Epithelial cell of esophagus (primary cell): ENCODE measurements around the gene HOXA3.
A peak's percentile ranks its signal among the peaks of the same experiment; 100 is the strongest.

ENCODE experiments used
- DNase-seq: peaks from one replicate; pipeline ENCODE4 v3.0.0; 2010; ENCODE audit warnings: low read depth
- H3K4me3 ChIP-seq: 2 replicates; pipeline ENCODE4 v1.5.1; 2011; ENCODE audit warnings: mild to moderate bottlenecking, low read length, control low read depth
- TF ChIP-seq, protein P1 (sequence below): IDR thresholded peaks from 2 replicates; pipeline ENCODE4 v1.5.1; 2011; ENCODE audit warnings: low read depth, mild to moderate bottlenecking, low read length, control low read depth, inconsistent platforms; ENCODE audit not compliant: insufficient read depth; ENCODE audit errors: missing control alignments

HOXA3 gene

DNA sequence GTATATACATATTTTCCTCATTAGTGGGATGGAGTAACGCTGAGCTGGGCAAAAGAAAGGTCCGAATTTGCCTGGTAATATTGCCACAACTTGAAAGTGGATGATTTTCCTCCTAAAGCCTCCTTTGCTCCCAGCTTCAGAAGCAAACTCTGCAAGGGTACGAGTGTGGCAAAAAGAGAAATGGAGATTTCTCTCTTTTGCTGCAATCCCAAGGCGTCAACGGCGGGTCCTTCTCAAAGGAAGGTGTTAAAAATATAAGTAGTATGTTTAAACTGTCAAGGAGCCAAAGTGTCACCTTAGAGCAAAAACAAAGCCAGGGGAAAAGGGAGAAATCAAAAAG lies 37.5 kb downstream of the HOXA3 start:
- TF ChIP-seq, protein P1, sequence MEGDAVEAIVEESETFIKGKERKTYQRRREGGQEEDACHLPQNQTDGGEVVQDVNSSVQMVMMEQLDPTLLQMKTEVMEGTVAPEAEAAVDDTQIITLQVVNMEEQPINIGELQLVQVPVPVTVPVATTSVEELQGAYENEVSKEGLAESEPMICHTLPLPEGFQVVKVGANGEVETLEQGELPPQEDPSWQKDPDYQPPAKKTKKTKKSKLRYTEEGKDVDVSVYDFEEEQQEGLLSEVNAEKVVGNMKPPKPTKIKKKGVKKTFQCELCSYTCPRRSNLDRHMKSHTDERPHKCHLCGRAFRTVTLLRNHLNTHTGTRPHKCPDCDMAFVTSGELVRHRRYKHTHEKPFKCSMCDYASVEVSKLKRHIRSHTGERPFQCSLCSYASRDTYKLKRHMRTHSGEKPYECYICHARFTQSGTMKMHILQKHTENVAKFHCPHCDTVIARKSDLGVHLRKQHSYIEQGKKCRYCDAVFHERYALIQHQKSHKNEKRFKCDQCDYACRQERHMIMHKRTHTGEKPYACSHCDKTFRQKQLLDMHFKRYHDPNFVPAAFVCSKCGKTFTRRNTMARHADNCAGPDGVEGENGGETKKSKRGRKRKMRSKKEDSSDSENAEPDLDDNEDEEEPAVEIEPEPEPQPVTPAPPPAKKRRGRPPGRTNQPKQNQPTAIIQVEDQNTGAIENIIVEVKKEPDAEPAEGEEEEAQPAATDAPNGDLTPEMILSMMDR: no peak
- no peak for DNase-seq
- H3K4me3 ChIP-seq: peak overlapping the region; percentile 42

DNA sequence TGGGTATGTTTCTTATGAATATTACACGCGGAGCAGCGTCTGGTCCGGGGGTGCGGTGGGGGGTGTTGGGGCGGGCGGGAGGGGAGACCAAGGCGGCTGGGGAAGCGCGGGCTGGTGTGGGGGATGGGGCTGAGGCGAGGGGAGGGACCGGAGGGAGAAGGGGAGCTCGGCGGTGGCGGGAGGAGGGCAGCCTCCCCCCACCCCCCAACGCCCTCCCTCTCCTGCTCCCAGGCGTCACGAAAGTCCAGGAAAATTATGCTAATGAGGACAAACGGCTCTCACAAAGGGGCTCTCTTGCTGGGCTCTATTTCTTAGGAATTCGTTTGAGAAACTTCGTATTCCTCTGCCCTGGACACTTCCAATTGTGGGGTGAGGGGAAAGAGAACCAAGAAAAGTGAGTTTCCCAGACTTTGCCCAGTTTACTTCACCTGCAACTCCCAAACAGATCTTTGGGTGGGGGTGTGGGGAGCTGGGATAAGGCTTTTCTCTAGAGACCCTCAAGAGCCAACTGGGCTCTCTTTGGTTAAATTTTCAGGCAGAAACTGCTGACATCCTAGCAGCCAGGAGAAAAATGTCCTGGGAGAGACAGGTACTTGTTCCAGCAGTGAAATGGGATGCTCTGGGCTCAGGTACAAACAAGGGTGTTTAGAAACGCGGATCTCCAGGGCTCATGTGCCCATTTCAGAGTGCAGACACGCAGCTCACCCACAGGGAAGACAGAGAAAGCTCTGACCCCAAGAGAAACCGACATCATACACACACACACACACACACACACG lies 38.2 kb downstream of the HOXA3 start:
- TF ChIP-seq, protein P1: no peak
- no peak for DNase-seq
- H3K4me3 ChIP-seq: peak overlapping the region; percentile 51

DNA sequence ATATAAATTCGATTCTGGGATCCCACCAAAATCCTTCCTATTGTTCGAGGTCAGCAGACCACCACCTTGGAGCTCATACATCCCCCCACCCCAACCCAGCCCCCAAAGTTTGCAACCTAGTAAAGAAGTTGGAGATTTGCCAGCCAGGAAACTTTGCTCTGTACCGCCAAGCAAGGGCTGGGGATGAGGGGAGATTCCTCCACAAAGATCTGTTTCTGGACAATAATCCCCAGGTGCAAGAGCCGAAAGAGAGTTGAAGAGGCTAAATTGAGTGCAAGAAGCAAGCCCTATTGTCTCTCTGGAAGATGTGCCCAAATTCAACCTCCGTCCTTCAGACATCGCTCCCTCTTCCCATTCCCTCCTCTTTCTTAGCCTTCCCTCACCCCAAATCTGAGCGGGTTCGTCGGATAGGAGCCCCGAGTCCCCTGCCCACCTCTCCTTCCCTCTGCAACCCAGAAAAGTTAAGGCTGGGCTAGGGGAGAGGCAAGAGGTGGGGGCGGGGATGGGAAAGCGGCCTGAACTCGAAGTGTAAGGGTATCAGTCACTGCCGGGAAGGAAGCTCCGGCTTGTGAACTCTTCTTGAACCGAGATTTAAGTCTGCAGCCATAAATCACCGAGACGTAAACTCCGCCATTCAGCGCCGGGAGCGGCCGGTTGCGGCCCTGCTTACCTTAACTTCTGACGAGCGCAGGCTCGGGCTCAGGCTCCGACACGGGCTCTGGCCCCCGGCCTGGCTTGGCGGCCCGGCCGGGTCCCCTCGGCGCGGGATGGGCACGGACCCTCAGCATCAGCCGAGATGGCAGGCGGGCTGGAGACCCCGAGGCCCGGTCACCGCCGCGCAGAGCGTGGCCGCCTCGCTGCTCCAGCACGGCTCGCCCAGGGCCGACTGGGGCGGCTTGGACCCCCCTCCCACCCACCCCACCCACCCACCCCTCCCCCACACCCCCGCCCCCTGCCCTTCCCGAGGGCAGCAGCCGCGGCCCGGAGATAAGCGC lies 39.1 kb downstream of the HOXA3 start:
- TF ChIP-seq, protein P1: no peak
- H3K4me3 ChIP-seq: peak overlapping the region; percentile 51
- peak; percentile 65 for DNase-seq

DNA sequence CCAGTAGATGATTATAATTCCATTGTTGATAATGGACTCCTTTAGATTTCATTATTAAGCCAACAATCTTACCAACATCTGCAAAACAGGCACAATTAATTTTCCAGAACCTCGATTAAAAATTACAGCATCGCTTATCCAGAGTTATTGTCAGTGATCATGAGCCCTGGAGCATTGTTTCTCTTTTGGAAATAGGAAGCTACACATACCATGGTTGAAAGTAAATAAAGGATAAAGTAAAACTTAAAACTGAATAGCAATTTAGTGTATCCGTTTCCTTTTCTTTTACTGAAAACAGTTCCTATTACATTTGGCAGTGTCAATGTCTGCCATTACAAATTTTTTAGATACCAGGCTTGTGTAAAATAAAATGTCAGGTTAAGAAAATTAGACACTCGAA lies 40.0 kb downstream of the HOXA3 start:
- peak overlapping the region; percentile 51 for H3K4me3 ChIP-seq
- no peak for DNase-seq
- TF ChIP-seq, protein P1: no peak

DNA sequence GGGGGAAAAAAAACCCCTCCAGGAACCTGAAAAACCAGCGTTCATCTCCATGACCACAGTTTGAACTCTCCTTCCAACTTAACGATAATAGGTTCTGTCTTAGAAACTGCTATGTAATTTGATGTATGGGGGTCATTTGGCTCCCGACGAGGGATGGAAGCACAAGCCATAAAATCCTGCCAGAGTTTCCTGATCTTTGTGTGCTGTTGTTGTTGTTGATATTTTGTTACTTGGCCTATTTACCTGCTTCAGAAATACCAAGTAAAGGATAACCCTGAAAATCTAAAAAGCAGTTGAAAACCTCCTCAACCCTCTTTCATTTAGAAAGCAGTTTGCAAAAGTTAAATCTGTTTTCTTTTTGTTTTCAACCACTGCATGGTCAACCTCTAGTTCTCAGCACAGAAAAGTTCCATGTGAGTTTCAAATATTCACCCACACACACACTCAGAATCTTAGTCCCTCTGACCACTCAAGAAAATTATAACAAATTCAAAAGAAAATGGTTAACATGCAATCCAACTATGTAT lies 40.6 kb downstream of the HOXA3 start:
- TF ChIP-seq, protein P1: no peak
- H3K4me3 ChIP-seq: no peak overlapping the region
- DNase-seq: no peak

DNA sequence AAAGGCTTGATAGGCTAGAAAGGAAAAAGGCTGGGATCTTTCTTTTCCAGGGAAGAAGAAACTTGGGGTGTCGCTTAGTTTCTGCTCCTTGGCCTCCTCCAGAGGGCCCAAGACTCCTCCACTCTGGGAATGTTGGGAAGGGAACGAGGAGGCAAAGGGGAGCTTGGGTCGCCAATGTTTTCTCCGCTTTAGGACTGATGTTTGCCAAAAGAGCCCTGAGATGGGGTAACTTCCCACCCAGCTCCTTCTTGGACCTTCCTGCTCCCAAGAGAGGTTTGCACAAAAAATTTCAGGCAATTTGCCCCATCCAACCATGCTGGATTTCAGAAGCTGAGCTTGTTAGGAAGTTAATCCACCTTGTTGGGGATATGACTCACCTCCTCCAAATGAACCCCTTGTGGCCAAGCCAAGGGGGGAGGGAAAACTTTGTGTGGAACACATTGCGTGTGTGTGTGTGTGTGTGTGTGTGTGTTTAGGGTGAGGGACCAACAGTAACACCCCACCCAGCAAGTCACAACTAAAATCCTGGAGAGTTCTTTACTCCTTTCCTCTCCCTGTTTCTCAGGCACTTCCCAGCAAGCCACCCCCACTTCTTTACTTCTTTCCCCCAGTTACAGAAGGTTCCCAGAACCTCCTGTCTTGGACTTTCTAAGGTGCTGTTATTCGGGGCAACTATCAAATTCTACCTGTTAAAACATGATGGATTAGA lies 41.2 kb downstream of the HOXA3 start:
- peak overlapping the region; percentile 41 for H3K4me3 ChIP-seq
- TF ChIP-seq, protein P1: no peak
- DNase-seq: peak; percentile 53
